Activated B cell treated with CpG ODN at 0.5 μM for 24 hours (primary cell): ENCODE results near the gene KIF4A. TPM values are rescaled to one million over a fixed set of nuclear protein-coding genes. Genes with fewer than 3 reads are reported as not detected.
A peak's percentile ranks its signal among the peaks of the same experiment; 100 is the strongest.
"Not testable (repeated sequence)": the region's sequence is repeated elsewhere in the genome, so short reads cannot be mapped to it uniquely, and the experiment has no call there.

Source experiments
- ATAC-seq: fragments of 200-7000 bp; cut with Tn5 transposase; one replicate; pipeline ENCODE4 v1.10.0; 2021; ENCODE audit warnings: low read depth, mild to moderate bottlenecking, moderate library complexity
- CTCF ChIA-PET: fragments of 350-600 bp; sonication (Branson Sonifier 250); formaldehyde crosslinking; loops from one replicate; lab custom pipeline; 2021; ENCODE audit warnings: antibody characterized with exemption; lab: Charles Lee
- POLR2A ChIA-PET: fragments of 350-600 bp; sonication (Branson Sonifier 250); formaldehyde crosslinking; loops from one replicate; lab custom pipeline; 2021; ENCODE audit warnings: antibody characterized with exemption; lab: Charles Lee
- DNase-seq: peaks from one replicate; pipeline ENCODE4 v3.0.0; 2022
- H3K27ac Mint-ChIP-seq: one replicate; pipeline ENCODE4 v1.8.0; 2020; ENCODE audit warnings: mixed read lengths
- H3K27me3 Mint-ChIP-seq: one replicate; pipeline ENCODE4 v1.8.0; 2021; ENCODE audit warnings: mixed read lengths
- H3K36me3 Mint-ChIP-seq: one replicate; pipeline ENCODE4 v1.8.0; 2021; ENCODE audit warnings: low read depth, mixed read lengths
- H3K4me1 Mint-ChIP-seq: one replicate; pipeline ENCODE4 v1.8.0; 2021; ENCODE audit warnings: mixed read lengths
- H3K4me3 Mint-ChIP-seq: one replicate; pipeline ENCODE4 v1.8.0; 2020; ENCODE audit warnings: mild to moderate bottlenecking, mixed read lengths
- H3K9me3 Mint-ChIP-seq: one replicate; pipeline ENCODE4 v1.8.0; 2020; ENCODE audit warnings: mixed read lengths
- CTCF ChIP-seq: fragments of 200-600 bp; IDR thresholded peaks from one replicate; pipeline ENCODE4 v1.8.0; 2022; ENCODE audit warnings: antibody characterized with exemption, mild to moderate bottlenecking
- intact Hi-C: fragments of 100-400 bp; cut with micrococcal nuclease; formaldehyde crosslinking; loops from one replicate; pipeline ENCODE4 v1.15.1; 2024
- total RNA-seq: library from RNA; stranded (reverse); gene quantifications from 2 replicates; pipeline ENCODE4 v1.2.3, GENCODE V29; 2022

The KIF4A gene
- total RNA-seq, 1 donor from 2014 or later, result 0.49 TPM

- Mint-ChIP-seq H3K4me1 (no peaks in the 10 kb centered on the region), H3K27me3 (no peaks in the 10 kb centered on the region), H3K27ac (no peak overlapping the region), H3K4me3 (no peak overlapping the region), H3K9me3 (no peaks in the 10 kb centered on the region), H3K36me3 (no peaks in the 10 kb centered on the region)
- ATAC-seq (no peak), DNase-seq (no peak)
- intact Hi-C loops, result no loop called here
- ChIA-PET CTCF (no interaction called here), POLR2A (no interaction called here)
- no peak for TF ChIP-seq CTCF
Observed at GRCh38 chrX:70322784-70323183, 32.9 kb downstream of the KIF4A start.

- H3K4me1 Mint-ChIP-seq, H3K9me3 Mint-ChIP-seq, H3K27ac Mint-ChIP-seq, H3K36me3 Mint-ChIP-seq, POLR2A ChIA-PET, DNase-seq, intact Hi-C loops, H3K4me3 Mint-ChIP-seq, CTCF ChIA-PET, ATAC-seq, H3K27me3 Mint-ChIP-seq: not testable (repeated sequence)
Observed at GRCh38 chrX:70323628-70324027, 33.7 kb downstream of the KIF4A start.

- intact Hi-C loops, result no loop called here
- H3K4me3 Mint-ChIP-seq, result no peak overlapping the region
- TF ChIP-seq CTCF, result no peak
- no peaks in the 10 kb centered on the region for H3K27me3 Mint-ChIP-seq
- no peak overlapping the region for H3K27ac Mint-ChIP-seq
- CTCF ChIA-PET, result no interaction called here
- H3K4me1 Mint-ChIP-seq, result no peaks in the 10 kb centered on the region
- no peaks in the 10 kb centered on the region for H3K9me3 Mint-ChIP-seq
- H3K36me3 Mint-ChIP-seq, result no peaks in the 10 kb centered on the region
- DNase-seq, result no peak
- ATAC-seq, result no peak
- POLR2A ChIA-PET, result no interaction called here
Observed at GRCh38 chrX:70324326-70324725, 34.4 kb downstream of the KIF4A start.

- Mint-ChIP-seq H3K4me3 (no peak overlapping the region), H3K36me3 (no peaks in the 10 kb centered on the region), H3K27me3 (no peaks in the 10 kb centered on the region), H3K9me3 (no peaks in the 10 kb centered on the region), H3K4me1 (no peaks in the 10 kb centered on the region), H3K27ac (no peak overlapping the region)
- CTCF ChIA-PET, result no interaction called here
- no peak for ATAC-seq
- no peak for DNase-seq
- TF ChIP-seq CTCF, result no peak
- intact Hi-C loops, result loop anchor here (10.0 kb wide), 2 partner anchors 54 to 104 kb away; no protein-coding TSS in a partner anchor
- POLR2A ChIA-PET, result no interaction called here
Observed at GRCh38 chrX:70331161-70331560, 41.3 kb downstream of the KIF4A start.

GRCh38 chrX:70332600-70332999 is 42.7 kb downstream of the KIF4A start:
- Mint-ChIP-seq H3K4me1 (peaks cover 6% of the 10 kb centered on the region), H3K4me3 (no peak overlapping the region), H3K27me3 (no peaks in the 10 kb centered on the region), H3K36me3 (no peaks in the 10 kb centered on the region), H3K27ac (no peak overlapping the region), H3K9me3 (no peaks in the 10 kb centered on the region)
- ATAC-seq, result no peak
- intact Hi-C loops, result loop anchor here (10.0 kb wide), 2 partner anchors 52 to 102 kb away; no protein-coding TSS in a partner anchor
- ChIA-PET POLR2A (no interaction called here), CTCF (no interaction called here)
- DNase-seq, result no peak
- TF ChIP-seq CTCF, result no peak

GRCh38 chrX:70336767-70337166 is 46.9 kb downstream of the KIF4A start:
- Mint-ChIP-seq H3K36me3 (no peaks in the 10 kb centered on the region), H3K27ac (no peak overlapping the region), H3K4me1 (peaks cover 6% of the 10 kb centered on the region), H3K9me3 (no peaks in the 10 kb centered on the region), H3K27me3 (no peaks in the 10 kb centered on the region), H3K4me3 (no peak overlapping the region)
- ChIA-PET POLR2A (no interaction called here), CTCF (no interaction called here)
- DNase-seq (no peak), ATAC-seq (peak; percentile 81)
- intact Hi-C loops, result loop anchor here (2.0 to 10.0 kb wide), 3 partner anchors 46 to 98 kb away; partner anchors contain the start of gene KIF4A
- no peak for TF ChIP-seq CTCF
